Lower leg skin (tissue), 3 donors: ENCODE measurements around the gene EPB41L5.

Experiments
- POLR2A ChIP-seq, 2 donors: fragments of 450-650 bp; IDR thresholded peaks; one replicate each; pipeline ENCODE4 v1.6.1; 2016 to 2017; ENCODE audit warnings: antibody characterized with exemption in 2 of 2, mild to moderate bottlenecking in 1 of 2, moderate library complexity in 1 of 2
- TF ChIP-seq, protein P1 (sequence below), 3 donors: fragments of 450-650 bp; IDR thresholded peaks; one replicate each; pipeline ENCODE4 v1.5.1; 2016; ENCODE audit warnings: antibody characterized with exemption in 3 of 3, mild to moderate bottlenecking in 3 of 3, moderate library complexity in 2 of 3

DNA sequence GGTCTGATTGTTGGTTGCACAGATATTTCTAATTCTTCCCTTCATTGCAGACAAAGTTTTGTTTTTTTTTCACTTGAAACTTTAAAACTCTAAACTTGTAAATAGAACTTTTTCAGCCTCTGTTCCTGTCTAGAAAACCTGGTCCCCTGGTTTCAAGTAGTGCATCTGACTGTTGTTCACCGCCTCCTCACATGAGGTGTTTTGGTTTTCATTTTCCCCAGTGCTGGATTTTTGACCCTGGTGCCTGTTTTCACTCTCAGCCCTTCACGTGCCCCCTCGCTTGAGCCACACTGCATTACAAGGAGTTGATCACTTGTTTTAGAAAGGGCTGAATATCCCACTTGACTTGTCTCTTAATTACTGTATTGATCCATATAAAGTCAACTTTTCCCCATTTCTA lies 110.2 kb downstream of the EPB41L5 start:
- TF ChIP-seq, protein P1, sequence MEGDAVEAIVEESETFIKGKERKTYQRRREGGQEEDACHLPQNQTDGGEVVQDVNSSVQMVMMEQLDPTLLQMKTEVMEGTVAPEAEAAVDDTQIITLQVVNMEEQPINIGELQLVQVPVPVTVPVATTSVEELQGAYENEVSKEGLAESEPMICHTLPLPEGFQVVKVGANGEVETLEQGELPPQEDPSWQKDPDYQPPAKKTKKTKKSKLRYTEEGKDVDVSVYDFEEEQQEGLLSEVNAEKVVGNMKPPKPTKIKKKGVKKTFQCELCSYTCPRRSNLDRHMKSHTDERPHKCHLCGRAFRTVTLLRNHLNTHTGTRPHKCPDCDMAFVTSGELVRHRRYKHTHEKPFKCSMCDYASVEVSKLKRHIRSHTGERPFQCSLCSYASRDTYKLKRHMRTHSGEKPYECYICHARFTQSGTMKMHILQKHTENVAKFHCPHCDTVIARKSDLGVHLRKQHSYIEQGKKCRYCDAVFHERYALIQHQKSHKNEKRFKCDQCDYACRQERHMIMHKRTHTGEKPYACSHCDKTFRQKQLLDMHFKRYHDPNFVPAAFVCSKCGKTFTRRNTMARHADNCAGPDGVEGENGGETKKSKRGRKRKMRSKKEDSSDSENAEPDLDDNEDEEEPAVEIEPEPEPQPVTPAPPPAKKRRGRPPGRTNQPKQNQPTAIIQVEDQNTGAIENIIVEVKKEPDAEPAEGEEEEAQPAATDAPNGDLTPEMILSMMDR (IDR thresholded peaks at IDR 0.05), result no peak
- TF ChIP-seq POLR2A (IDR thresholded peaks at IDR 0.05), result no peak
